HuH-7 (cell line): ENCODE results near the gene MBNL2.

Experiments used
- DNase-seq: peaks from one replicate; pipeline ENCODE4 v3.0.0; 2011; ENCODE audit warnings: low spot score

The MBNL2 gene

GRCh38 chr13:97253581-97254293, 31.6 kb downstream of the MBNL2 start:
- no peak for DNase-seq

GRCh38 chr13:97254816-97255215, 32.7 kb downstream of the MBNL2 start:
- DNase-seq = no peak

- DNase-seq = no peak
These were observed 33.4 kb downstream of the MBNL2 start for GRCh38 chr13:97255515-97256021.

DNA sequence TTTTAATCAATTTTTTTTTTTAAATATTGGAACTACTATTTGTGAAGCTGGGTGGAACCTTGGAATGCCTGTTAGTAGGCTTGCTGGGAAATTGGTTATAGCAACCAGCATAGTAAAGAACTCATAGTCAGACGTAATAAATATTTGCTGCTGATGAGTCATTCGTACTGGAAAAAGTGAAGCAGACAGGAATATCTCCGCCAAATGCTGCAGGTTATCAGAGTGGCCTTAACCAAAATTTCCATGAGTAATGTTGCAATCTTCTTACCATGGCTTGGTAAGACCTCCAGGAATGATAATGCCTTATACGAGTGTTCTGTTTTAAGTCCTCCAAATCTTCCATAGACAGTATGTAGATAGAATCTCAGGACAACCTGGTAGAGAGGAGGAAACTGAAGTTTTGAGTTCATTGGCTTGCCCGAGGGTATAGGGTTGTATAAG, 34.2 kb downstream of the MBNL2 start:
- DNase-seq = no peak

DNA sequence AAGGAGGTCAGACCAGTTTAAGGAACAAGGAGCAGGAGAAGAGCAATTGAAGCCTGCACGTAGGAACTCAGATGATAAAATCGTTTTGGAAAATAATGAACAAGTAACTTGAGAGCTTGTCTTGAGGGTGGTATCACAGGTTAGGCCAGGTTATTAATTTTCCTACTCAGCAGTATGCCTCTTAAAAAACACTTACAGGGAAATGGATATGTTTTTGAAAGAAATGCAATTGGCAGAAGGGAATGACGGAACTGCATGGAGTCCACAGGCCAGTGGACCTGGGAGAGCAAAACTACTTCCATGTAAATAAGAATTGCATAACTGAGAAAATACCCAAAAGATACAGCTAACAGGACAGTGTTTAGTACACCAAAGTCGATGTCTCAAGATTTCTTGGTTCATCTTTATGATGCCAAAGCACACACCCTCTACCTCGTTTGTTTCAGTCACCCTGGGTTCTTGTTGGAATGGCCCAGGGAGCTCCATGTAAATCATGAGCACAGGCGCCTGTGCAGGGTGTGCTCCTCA, 35.2 kb downstream of the MBNL2 start:
- DNase-seq = no peak

DNA sequence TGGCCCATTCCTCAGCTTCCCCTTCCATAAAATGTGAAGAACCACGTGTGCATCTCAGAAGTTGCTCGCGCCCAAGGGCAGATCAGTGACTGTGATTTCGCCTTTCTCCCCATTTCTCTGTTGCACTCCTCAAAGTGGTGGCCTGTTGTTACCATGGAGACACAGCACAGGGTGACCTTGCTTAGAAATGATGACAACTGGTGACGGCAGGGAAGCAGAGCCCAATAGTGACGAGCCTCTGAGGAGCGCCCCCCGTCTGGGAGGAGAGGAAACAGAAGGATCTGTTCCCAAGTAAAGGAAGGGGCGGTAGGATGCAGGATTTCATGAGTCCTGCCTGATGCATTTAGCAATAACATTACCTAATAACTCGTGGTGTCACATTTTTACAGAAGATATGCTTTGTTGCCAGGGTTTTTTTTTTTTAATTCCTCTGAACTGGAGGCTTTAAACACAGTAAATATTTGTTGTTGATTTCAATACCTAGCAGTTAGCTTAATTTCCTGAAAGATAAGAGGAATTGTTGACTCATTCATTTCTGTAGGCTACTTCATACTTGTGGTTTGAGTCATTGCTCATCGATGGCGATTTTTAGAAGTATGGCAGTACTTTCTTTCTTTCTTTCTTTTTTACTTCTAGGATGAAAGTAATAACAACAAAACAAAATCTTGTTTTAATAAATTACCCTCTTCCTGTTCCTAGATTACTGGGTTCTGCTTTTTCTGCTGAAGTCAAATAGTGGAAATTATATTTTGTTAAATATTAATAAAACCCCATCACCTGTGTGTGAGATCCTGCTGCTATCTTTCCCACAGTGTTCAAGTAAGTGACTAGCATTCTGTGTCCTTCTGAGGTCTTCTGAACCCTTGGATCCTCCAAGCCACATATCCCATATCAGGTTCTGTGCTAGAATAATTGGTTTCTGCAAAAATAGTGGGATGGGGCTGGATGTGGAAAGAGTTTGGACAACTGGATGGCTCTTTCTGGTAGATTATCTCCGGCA, 36.0 kb downstream of the MBNL2 start:
- peak; percentile 44 for DNase-seq

DNA sequence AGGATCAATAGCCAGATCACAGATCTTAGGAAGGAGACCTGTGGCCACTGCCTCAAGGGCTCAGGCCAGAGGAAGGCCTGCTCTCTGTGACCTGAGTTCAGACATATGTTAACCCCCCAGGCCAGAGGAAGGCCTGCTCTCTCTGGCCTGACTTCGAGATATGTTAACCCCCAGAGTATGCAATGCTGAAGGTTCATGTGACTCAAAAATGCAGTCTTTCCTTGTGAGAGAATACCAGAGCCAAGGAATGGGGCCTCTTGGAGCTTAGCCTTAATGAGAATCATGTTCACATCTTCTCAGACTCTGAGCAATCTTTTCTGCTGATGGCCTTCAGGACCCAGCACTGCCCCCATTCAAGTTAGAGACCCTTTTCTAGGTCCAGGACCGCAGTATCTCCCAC, 36.7 kb downstream of the MBNL2 start:
- no peak for DNase-seq

DNA sequence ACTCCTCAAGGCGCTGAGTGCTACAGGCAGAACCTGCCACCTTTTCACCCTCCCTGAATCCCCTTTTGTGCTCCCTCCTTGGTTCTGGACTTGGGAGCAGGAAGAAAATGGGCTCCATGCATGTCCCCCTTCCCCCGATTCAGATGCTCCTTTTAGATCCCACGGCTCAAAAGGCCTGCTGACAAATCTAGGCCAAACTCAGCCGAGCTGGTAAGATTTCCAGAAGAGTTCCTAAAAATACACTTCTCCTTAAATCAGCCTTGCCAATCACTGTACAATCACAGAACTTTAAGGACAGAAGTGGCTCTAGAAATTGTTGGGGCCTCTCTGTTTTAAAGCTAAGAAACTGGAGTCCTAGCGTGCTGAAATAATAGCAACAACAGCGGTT, 37.3 kb downstream of the MBNL2 start:
- DNase-seq = no peak

- peak; percentile 46 for DNase-seq
These were observed 37.9 kb downstream of the MBNL2 start for GRCh38 chr13:97259798-97260714.

DNA sequence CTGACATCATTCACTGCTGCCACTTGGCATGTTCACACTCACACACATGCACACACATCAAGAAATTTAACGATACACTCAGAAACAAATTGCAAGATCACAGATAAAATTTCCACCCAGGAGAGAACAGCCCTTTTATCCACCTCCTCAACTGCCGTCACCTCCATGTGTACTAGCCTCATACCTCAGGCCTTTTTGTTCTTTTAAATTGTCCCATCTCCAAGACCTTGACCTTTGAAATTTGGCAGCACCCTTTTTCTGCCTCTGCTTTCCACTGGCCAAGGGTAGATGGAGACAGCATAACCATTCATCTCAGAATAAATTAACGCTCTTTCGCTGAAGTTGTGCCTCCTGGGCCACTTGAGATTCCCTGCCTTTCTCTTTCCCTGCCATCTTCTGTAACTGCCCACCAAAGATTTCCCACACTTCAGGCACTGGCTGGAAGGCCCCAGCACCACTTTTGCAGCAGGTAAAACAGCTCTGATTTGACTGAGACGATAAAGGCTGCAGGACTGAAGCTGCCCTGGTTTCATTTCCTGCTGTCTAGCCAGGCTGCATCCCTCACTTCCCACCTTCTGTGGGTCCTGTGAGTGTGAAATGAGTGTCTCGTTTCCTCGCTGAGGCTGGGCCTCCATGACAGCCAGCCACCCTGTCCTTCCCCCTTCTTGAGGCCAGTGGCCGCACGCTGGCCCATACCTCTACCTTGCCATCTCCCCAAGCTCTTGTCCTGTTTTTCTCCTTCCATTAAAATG, 39.3 kb downstream of the MBNL2 start:
- no peak for DNase-seq

DNA sequence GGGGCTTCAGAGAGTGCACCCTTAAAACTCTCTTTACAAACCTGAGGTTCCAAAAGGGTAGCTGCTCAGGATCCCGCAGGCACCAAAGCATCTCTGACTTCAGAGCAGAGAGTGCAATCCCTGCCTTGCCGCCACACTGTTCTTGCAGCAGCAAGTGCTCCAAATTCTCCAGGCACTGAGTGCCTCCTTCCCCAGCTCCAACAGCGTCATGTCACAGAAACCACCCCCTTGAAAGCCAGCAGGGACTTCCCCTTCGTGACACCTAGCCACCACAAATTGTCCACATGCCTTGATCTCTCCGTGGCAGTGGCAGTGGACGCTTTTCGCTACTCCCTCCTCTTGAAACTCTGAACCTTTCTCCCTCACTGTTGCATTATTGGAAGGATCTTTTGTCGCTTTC, 39.9 kb downstream of the MBNL2 start:
- no peak for DNase-seq

GRCh38 chr13:97263160-97263559, 41.0 kb downstream of the MBNL2 start:
- DNase-seq = no peak

GRCh38 chr13:97264663-97265062, 42.5 kb downstream of the MBNL2 start:
- DNase-seq = no peak

GRCh38 chr13:97266332-97266731, 44.2 kb downstream of the MBNL2 start:
- DNase-seq = no peak

- DNase-seq = no peak
These were observed 44.8 kb downstream of the MBNL2 start for GRCh38 chr13:97266772-97267417.

DNA sequence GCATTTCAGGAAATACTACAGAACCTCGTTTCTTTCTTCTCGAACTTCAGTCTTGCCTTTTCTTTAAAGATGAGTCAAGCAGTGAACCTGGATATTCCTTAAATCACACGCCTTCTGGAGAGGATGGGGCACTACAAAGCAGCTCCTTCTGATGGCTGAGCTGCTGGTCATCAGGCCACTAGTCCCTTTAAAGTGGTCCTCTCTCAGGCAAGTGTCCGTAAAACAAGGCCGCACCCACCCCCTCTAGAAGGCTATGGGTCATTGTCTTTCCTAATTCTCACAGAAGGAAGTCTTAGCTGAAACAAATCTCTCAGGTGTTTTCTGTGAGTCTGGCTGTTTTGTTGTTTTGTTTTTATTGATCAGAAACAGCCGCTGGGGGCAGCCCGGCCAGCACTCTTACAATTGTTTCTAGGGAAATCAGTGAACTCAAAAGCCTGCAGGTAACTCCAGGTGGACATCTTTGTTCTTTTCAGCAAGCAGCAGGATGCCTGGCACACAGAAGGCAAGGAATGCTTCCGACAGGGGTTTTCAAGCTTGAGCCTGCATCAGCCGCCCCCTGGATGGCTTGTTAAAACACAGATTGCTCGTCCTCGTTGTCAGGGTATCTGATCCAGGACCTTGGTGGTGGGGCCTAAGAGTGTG, 45.4 kb downstream of the MBNL2 start:
- DNase-seq = no peak

GRCh38 chr13:97268772-97269171, 46.6 kb downstream of the MBNL2 start:
- no peak for DNase-seq

DNA sequence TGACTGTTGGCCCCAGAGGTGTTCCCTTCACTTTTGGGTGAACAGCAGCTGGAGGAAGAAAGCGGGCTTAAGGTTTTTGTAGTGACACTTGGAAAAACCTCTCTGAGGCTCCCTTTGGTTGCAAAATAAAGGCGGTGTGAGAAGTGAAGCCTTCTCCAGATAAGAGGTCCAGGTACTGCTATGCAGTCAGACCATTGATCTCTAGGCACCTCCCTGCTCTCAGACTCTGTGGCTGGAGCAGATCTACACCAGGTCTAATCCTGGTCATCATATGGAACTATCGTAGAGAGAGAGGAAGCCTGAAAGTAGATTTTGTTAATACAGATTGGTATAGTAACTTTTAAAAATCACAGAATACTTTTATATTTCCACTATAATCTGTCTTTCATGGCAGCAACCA, 47.5 kb downstream of the MBNL2 start:
- no peak for DNase-seq

- DNase-seq = no peak
These were observed 50.4 kb downstream of the MBNL2 start for GRCh38 chr13:97272526-97272925.

- no peak for DNase-seq
These were observed 51.3 kb downstream of the MBNL2 start for GRCh38 chr13:97273341-97273831.
